ENCODE results near the gene IL1B. TPM values are rescaled to one million over a fixed set of nuclear protein-coding genes. Genes with fewer than 3 reads are reported as not detected.

Gene IL1B
- total RNA-seq, 4 donors from 2014 or later, result 0.53 to 9.1 TPM; not detected in 2

- Histone ChIP-seq H3K4me1 (no peaks in the 10 kb centered on the region), H3K4me3 (no peak overlapping the region), H3K36me3 (no peaks in the 10 kb centered on the region), H3K9me3 (no peaks in the 10 kb centered on the region), H3K27ac (no peak overlapping the region), H3K27me3 (no peaks in the 10 kb centered on the region)
- no peak for TF ChIP-seq POLR2A (IDR thresholded peaks at IDR 0.05)
- no peak for TF ChIP-seq CTCF (IDR thresholded peaks at IDR 0.05)
- no peak for DNase-seq
Observed at GRCh38 chr2:112783187-112783714, 53.3 kb downstream of the IL1B start.

- TF ChIP-seq CTCF (IDR thresholded peaks at IDR 0.05) (no peak), POLR2A (IDR thresholded peaks at IDR 0.05) (no peak)
- no peaks in the 10 kb centered on the region for H3K4me1 ChIP-seq
- H3K4me3 ChIP-seq, result no peak overlapping the region
Observed at GRCh38 chr2:112782234-112782799, 54.3 kb downstream of the IL1B start.

More at GRCh38 chr2:112782234-112782799, 54.3 kb downstream of the IL1B start:
- no peaks in the 10 kb centered on the region for H3K27me3 ChIP-seq
- DNase-seq, result no peak
- no peaks in the 10 kb centered on the region for H3K9me3 ChIP-seq
- no peak overlapping the region for H3K27ac ChIP-seq
- no peaks in the 10 kb centered on the region for H3K36me3 ChIP-seq

Other genes starting within 250 kb of the IL1B start
- gene SLC20A1, start 190.8 kb downstream of the IL1B start, total RNA-seq, result 100 to 1,000 TPM in 3 of 4 donors, 10 to 100 TPM in 1; 48.7 to 143 (median 122) TPM
- 1 to 10 TPM in 1 of 4 donors, not detected in 3; 5.8 TPM for gene NT5DC4, start 115.8 kb downstream of the IL1B start, total RNA-seq
- 10 to 100 TPM in 1 of 4 donors, 1 to 10 TPM in 1, under 1 TPM in 2; 0.54 to 19.0 (median 1.3) TPM for gene CKAP2L, start 72.2 kb downstream of the IL1B start, total RNA-seq
- gene IL1A, start 52.3 kb downstream of the IL1B start, total RNA-seq, result not detected
- gene IL37, start 74.4 kb upstream of the IL1B start, total RNA-seq, result not detected
- not detected for gene IL36G, start 141.2 kb upstream of the IL1B start, total RNA-seq
- not detected for gene IL36A, start 168.7 kb upstream of the IL1B start, total RNA-seq
- gene IL36B, start 216.1 kb upstream of the IL1B start, total RNA-seq, result not detected
- gene IL36RN, start 222.4 kb upstream of the IL1B start, total RNA-seq, result not detected
- gene IL1F10, start 231.2 kb upstream of the IL1B start, total RNA-seq, result not detected